ENCODE data around the gene SPINT2.
A peak's percentile ranks its signal among the peaks of the same experiment; 100 is the strongest.
"Not testable (repeated sequence)": the region's sequence is repeated elsewhere in the genome, so short reads cannot be mapped to it uniquely, and the experiment has no call there.

Gene SPINT2

GRCh38 chr19:38324431-38324830 is 60.1 kb downstream of the SPINT2 start:
- DNase-seq = no peak

GRCh38 chr19:38326591-38326990 is 62.2 kb downstream of the SPINT2 start:
- DNase-seq = no peak

GRCh38 chr19:38329651-38330050 is 65.3 kb downstream of the SPINT2 start:
- DNase-seq = no peak

- no peak for DNase-seq
Measured at GRCh38 chr19:38331728-38332127, 67.4 kb downstream of the SPINT2 start.

- DNase-seq = no peak
Measured at GRCh38 chr19:38333245-38333644, 68.9 kb downstream of the SPINT2 start.

- DNase-seq = peak; percentile 95
Measured at GRCh38 chr19:38335949-38336637, 71.7 kb downstream of the SPINT2 start.

GRCh38 chr19:38336638-38337359 is 72.4 kb downstream of the SPINT2 start:
- peak; percentile 94 for DNase-seq

- no peak for DNase-seq
Measured at GRCh38 chr19:38337360-38337653, 72.9 kb downstream of the SPINT2 start.

GRCh38 chr19:38339011-38339410 is 74.6 kb downstream of the SPINT2 start:
- not testable (repeated sequence) for DNase-seq

- no peak for DNase-seq
Measured at GRCh38 chr19:38340927-38341326, 76.6 kb downstream of the SPINT2 start.
